Measurements from ENCODE around the gene AXL. TPM values are rescaled to one million over a fixed set of nuclear protein-coding genes. Genes with fewer than 3 reads are reported as not detected.
A peak's percentile ranks its signal among the peaks of the same experiment; 100 is the strongest.
"Not testable (repeated sequence)": the region's sequence is repeated elsewhere in the genome, so short reads cannot be mapped to it uniquely, and the experiment has no call there.

The AXL gene
- 40.1 TPM for total RNA-seq

- peak; percentile 93 for DNase-seq (ENCODE audit: low spot score)
Measured at GRCh38 chr19:41218615-41219507, at the start of gene AXL. TSS of gene AXL (plus strand) at chr19:41219223. CDS start at chr19:41219393, 170 bp downstream.

DNA sequence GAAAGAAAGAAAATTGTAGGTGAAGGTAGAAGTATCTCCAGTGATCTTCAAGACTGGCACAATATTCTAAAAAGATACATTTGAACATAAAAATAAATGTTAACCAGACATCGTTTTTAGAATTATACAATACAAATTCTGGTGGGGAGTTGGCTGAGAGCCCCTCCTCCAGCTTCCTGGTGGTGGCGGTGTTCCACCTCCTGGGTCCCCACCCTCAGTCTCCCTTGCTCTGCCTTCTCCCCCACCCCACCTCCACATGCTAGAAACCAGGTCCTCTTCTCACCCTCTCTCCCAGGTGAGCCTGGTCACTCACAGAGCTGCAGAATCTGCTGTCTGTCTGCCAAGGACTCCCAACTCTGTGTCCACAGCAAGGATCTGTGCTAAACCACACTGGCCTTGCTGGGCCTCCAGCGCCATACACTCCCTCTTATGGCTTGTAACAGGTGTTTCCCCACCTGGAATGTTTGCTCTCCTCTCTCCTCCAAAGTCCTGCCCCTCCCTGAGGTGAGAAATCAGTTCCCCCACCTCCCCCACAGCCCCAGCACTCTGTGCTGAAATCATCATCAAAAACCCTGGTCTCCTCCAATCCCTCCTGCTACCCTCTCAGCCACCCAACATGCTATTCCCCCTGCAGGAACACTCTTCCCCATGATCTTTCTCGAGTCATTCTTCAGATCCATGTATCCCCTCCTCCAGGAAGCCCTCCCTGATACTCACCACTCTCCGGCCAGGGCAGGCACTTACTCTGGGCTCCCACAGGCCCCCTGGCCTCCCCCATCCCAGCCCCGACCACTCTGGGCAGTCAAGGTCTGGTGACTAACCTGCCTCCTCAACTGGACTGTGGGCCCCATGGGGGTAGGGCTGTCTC is 46.5 kb upstream of the AXL start:
- DNase-seq (ENCODE audit: low spot score), result no peak

GRCh38 chr19:41174297-41174928 is 44.6 kb upstream of the AXL start:
- DNase-seq (ENCODE audit: low spot score), result no peak

GRCh38 chr19:41175801-41176777 is 42.9 kb upstream of the AXL start:
- peak; percentile 82 for DNase-seq (ENCODE audit: low spot score)

DNA sequence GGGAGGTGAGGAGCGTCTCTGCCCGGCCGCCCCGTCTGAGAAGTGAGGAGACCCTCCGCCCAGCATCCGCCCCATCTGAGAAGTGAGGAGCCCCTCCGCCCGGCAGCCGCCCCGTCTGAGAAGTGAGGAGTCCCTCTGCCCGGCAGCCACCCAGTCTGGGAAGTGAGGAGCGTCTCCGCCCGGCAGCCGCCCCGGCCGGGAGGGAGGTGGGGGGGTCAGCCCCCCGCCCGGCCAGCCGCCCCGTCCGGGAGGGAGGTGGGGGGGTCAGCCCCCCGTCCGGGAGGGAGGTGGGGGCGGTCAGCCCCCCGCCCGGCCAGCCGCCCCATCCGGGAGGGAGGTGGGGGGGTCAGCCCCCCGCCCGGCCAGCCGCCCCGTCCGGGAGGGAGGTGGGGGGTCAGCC is 38.9 kb upstream of the AXL start:
- DNase-seq (ENCODE audit: low spot score), result not testable (repeated sequence)

GRCh38 chr19:41186971-41187883 is 31.8 kb upstream of the AXL start:
- no peak for DNase-seq (ENCODE audit: low spot score)

GRCh38 chr19:41187884-41188279 is 31.1 kb upstream of the AXL start:
- DNase-seq (ENCODE audit: low spot score), result no peak

DNA sequence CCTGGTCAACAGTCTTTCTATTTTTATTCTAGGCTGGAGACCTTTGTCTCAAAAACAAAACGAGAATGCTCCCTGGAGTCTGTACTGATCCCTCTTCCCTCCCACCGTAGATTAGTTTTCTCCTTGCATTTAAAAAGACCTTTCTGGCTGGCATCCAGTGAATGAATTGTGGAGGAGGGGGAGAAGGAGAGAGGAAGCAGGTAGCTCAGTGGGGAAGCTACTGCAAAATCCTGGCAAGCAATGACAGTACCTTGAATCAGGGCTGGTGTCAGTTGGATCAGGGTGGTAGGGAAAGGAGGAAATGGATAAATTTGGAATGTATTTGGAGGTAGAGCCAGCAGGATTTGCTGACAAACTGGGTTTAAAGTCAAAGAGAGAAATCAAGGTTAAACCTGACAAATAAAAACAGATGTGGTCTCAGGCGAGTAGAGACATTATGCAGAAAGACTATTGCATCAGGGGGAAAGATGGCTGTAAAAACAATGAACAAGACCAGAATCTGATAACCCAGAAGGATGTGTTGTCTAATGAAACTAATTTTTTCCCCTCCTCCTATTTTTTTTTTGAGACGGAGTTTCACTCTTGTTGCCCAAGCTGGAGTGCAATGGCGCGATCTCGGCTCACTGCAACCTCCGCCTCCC is 29.5 kb upstream of the AXL start:
- DNase-seq (ENCODE audit: low spot score), result no peak

GRCh38 chr19:41192574-41193429 is 26.2 kb upstream of the AXL start, which contains the start of gene CYP2S1:
TSS of gene CYP2S1 (plus strand) at chr19:41193219. CDS start at chr19:41193265, 46 bp downstream.
- DNase-seq (ENCODE audit: low spot score), result no peak

DNA sequence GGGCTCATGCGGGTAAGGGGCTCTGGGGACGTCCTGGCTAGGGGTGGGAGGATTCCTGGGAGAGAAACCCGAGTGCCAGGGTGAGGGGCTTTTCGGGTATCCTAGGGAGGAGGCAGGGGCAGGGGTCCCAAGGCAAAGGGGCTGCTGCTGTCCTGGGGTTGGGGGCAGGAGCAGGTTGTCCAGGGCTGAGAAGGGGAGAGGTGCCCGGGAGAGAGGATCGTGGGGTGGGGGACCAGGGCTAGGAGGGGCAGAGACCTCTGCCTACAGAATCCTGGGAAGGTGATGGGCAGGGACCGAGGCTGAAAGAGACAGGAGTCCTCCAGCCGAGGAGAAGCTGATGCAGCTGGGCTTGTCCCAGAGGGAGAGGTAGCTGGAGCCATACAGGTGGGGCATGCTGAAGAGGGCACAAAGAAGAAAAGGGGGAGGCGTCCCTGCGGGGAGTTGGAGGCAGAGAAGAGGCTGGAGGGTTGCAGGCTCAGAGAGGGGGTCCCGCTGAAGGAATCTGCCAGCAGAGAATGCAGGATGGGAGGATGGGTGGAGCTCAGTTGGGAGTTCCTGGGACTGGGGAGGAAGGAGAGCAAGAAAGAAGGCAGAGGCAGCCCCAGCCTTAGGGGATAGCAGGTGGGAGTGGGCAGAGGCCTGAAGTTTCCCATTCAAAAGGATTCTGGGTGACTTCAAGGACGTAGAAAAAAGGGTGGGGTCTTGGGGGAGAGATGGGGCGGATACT is 25.4 kb upstream of the AXL start:
- no peak for DNase-seq (ENCODE audit: low spot score)

DNA sequence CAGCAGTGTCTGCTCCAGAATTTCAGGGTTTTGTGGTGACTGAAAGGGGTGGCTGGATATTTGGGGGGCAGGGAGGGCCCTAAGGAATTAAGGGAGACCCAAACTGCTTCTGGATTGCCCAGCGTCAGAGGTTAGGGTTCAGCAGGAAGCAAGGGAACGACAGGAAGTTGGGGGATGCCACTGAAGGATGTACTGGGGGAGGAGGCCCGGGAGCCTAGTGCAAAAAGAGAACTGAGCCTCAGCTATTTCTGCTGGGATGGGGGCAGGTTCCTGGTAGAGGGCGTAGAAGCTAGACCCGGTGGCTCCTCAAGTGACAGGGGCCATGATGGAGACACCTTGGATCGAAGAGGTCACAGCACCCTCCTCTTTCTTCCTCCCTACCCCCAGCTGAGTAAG is 24.9 kb upstream of the AXL start:
- no peak for DNase-seq (ENCODE audit: low spot score)

DNA sequence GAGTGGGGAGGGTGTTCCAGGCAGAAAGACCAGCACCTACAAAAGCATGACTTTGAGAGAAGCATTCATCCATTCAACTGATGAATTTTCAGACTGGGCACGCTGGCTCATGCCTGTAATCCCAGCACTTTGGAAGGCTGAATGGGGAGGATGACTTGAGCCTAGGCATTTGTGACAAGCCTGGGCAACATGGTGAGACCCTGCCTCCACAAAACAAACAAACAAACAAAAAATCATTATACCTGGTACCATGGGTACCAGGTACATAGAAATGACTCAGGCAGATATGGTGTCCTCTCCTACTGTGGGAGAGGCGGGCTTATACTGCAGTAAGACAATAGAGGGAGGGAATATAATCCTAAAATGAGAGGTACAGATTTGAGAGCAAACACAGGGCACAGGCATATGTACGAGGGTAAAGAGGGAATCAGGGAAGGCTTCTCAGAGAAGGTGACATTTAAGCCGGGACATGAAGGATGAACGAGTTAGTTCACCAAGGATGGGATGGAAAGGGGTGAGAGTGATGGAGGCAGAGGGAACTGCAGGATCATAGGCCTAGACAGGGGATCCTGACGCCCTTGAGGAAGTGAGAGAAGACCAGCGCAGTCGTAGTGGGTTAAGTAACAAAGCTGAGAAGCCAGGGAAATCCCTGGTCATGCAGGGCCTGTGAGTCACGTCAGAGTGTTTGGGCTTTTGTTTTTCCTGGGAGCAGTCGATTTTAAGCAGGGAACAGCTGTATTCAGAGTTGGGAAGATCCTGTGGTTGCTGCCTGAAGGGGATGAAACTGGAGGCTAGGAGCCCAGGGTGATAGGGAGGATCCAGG is 23.1 kb upstream of the AXL start:
- DNase-seq (ENCODE audit: low spot score), result no peak

DNA sequence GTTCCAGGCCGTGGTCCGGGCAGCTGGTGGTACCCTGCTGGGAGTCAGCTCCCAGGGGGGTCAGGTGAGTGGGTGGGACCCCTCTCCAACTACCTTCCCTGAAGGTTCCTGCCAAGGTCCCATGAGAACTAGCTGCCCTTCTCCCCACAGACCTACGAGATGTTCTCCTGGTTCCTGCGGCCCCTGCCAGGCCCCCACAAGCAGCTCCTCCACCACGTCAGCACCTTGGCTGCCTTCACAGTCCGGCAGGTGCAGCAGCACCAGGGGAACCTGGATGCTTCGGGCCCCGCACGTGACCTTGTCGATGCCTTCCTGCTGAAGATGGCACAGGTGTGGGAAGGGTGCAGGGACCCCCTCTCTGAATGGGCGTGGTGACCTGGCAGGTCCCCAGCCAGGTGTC is 20.5 kb upstream of the AXL start:
- DNase-seq (ENCODE audit: low spot score), result no peak

- no peak for DNase-seq (ENCODE audit: low spot score)
Measured at GRCh38 chr19:41203371-41203770, 15.7 kb upstream of the AXL start.

GRCh38 chr19:41204338-41204737 is 14.7 kb upstream of the AXL start:
- DNase-seq (ENCODE audit: low spot score), result peak; percentile 89

- DNase-seq (ENCODE audit: low spot score), result no peak
Measured at GRCh38 chr19:41205995-41206394, 13.0 kb upstream of the AXL start.

DNA sequence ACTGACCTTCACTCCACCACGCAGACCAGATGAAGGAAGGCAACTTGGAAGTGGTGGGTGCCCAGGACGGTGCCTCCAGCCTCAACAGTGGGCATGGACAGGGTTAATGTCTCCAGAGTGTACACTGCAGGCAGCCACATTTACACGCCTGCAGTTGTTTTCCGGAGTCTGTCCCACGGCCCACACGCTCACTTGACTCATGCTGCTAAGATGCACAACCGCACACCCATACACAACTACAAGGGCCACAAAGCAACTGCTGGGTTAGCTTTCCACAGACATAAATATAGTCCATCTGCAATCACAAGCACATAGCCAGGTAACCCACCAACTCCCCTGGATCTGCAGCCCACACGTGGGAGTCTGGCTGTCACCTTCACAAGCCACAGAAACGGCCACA is 12.6 kb upstream of the AXL start:
- DNase-seq (ENCODE audit: low spot score), result no peak

Data from ureter (tissue), 1 donor.